Testis (tissue), 3 donors: ENCODE measurements around the gene LTN1. TPM values are rescaled to one million over a fixed set of nuclear protein-coding genes. Genes with fewer than 3 reads are reported as not detected.

Experiments used
- DNase-seq: peaks from one replicate; pipeline ENCODE4 v3.0.0-alpha.2; 2019
- H3K27ac ChIP-seq, 2 donors: fragments of 200-600 bp; sonication (generic); one replicate each; pipeline ENCODE4 v1.5.1; 2019
- H3K27me3 ChIP-seq: fragments of 200-600 bp; sonication (generic); one replicate; pipeline ENCODE4 v1.5.1; 2019
- H3K36me3 ChIP-seq: fragments of 200-600 bp; sonication (generic); one replicate; pipeline ENCODE4 v1.5.1; 2017; ENCODE audit warnings: low read depth; ENCODE audit errors: missing control alignments
- H3K4me1 ChIP-seq: fragments of 200-600 bp; sonication (generic); one replicate; pipeline ENCODE4 v1.5.1; 2019
- H3K4me3 ChIP-seq, 2 donors: fragments of 200-600 bp; sonication (generic); one replicate each; pipeline ENCODE4 v1.5.1; 2017 to 2019
- H3K9me3 ChIP-seq: fragments of 200-600 bp; sonication (generic); one replicate; pipeline ENCODE4 v1.5.1; 2017
- POLR2A ChIP-seq: fragments of 450-650 bp; IDR thresholded peaks from one replicate; pipeline ENCODE4 v1.6.1; 2017; ENCODE audit warnings: antibody characterized with exemption, mild to moderate bottlenecking, moderate library complexity
- WGBS, 2 donors: methylation state at CpG; one replicate each; pipeline ENCODE4 v1.1.5; 2018; 5-methylcytosine and 5-hydroxymethylcytosine counted together
- intact Hi-C: fragments of 100-400 bp; cut with DNase I; formaldehyde crosslinking; loops from one replicate; pipeline ENCODE4 v1.15.1; 2023; ENCODE audit warnings: low total_unique reads
- polyA plus RNA-seq: library from polyadenylated mRNA; stranded (reverse); fragments of 350-450 nt; fragmentation: Illumina TruSeq; extraction: RNeasy Lipid Tissue Mini Kit (QIAGEN cat#74804); gene quantifications from one replicate; pipeline ENCODE4 v1.2.3, GENCODE V29; 2014; ENCODE audit warnings: low read depth, low replicate concordance; ENCODE audit not compliant: insufficient read depth
- total RNA-seq, 2 donors: library from RNA; depleted of rRNA; stranded (reverse); fragments of >200 nt; gene quantifications; one replicate each; pipeline ENCODE4 v1.2.3, GENCODE V29; 2016
- TF ChIP-seq, protein P1 (sequence below), 3 experiments: fragments of 450-650 bp in 2 of 3; fragments of 200-600 bp in 1 of 3; sonication (generic) in 1 of 3; IDR thresholded peaks; one replicate each; pipeline ENCODE4 v1.5.1; 2016 to 2019; ENCODE audit warnings: antibody characterized with exemption in 3 of 3, mild to moderate bottlenecking in 2 of 3, moderate library complexity in 1 of 3

LTN1 gene
- total and polyA plus RNA-seq, 3 donors from 2014 or later, result 22.1 to 47.2 (median 34.1) TPM

DNA sequence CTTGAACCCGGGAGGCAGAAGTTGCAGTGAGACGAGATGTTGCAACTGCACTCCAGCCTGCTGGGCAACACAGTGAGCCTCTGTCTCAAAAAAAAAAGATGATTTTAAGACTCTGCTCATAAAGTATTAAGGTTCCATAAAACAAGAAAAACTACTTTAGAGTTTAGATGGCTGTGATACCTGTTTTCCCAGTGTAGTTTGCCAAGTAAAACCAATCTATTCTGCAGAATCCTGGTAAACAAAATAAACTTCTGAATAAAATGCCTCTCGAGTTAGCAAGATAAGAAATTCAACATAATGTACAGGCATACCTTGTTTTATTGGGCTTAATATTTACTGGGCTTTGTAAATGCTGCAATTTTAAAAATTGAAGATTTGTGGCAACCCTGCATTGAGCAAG, 30.8 kb downstream of the LTN1 start:
- intact Hi-C loops, result no loop called here
- Histone ChIP-seq H3K4me3 (no peak overlapping the region), H3K27me3 (no peaks in the 10 kb centered on the region), H3K27ac (no peak overlapping the region), H3K36me3 (no peaks in the 10 kb centered on the region), H3K9me3 (no peaks in the 10 kb centered on the region), H3K4me1 (no peaks in the 10 kb centered on the region)
- 62 to 88% methylated on average over 3 of the region's 3 CpGs for WGBS, 2 donors
- TF ChIP-seq, protein P1, sequence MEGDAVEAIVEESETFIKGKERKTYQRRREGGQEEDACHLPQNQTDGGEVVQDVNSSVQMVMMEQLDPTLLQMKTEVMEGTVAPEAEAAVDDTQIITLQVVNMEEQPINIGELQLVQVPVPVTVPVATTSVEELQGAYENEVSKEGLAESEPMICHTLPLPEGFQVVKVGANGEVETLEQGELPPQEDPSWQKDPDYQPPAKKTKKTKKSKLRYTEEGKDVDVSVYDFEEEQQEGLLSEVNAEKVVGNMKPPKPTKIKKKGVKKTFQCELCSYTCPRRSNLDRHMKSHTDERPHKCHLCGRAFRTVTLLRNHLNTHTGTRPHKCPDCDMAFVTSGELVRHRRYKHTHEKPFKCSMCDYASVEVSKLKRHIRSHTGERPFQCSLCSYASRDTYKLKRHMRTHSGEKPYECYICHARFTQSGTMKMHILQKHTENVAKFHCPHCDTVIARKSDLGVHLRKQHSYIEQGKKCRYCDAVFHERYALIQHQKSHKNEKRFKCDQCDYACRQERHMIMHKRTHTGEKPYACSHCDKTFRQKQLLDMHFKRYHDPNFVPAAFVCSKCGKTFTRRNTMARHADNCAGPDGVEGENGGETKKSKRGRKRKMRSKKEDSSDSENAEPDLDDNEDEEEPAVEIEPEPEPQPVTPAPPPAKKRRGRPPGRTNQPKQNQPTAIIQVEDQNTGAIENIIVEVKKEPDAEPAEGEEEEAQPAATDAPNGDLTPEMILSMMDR (IDR thresholded peaks at IDR 0.05), result no peak
- no peak for TF ChIP-seq POLR2A
- DNase-seq, result no peak

- intact Hi-C loops, result no loop called here
- Histone ChIP-seq H3K9me3 (no peaks in the 10 kb centered on the region), H3K27ac (no peak overlapping the region), H3K27me3 (no peaks in the 10 kb centered on the region), H3K4me3 (no peak overlapping the region), H3K4me1 (no peaks in the 10 kb centered on the region), H3K36me3 (no peaks in the 10 kb centered on the region)
- WGBS, 2 donors, result 94 to 100% methylated on average over 1 of the region's 1 CpG
- TF ChIP-seq, protein P1 (IDR thresholded peaks at IDR 0.05), result no peak
- no peak for TF ChIP-seq POLR2A
- no peak for DNase-seq
Measured at GRCh38 chr21:28960245-28960644, 32.4 kb downstream of the LTN1 start.

DNA sequence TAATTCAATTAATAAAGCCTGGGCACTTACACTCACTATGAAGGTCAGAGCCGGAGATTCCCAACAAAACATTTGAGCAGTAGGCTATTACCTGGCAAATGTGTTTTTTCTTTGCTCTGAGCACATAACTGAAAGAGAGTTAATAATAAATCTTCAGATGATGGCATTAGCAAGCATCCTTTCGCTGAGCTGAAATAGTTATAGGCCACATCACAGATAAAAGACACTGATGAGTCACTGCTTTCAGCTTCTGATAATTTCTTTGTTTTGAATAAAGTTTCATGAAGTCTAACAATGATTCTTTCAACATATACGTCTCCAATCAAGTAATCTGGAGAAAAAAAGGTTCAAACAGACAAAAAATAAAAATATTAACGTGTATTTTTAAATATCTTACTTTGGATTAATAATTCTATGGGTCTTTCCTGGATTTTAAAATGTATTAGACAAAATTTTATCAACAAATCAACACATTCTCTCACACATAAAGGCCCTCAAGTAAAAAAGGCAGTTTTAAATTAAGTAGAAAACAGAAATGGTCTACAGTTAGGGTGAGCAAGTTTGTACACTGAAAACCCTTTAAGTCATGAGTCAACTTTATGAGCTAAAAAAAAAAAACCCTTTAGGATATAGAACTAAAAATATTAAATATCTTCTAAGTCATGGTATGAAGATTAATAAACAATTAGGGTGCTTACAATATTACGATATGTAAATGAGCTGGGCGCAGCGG, 33.1 kb downstream of the LTN1 start:
- intact Hi-C loops, result no loop called here
- Histone ChIP-seq H3K9me3 (no peaks in the 10 kb centered on the region), H3K36me3 (no peaks in the 10 kb centered on the region), H3K27me3 (no peaks in the 10 kb centered on the region), H3K4me1 (no peaks in the 10 kb centered on the region), H3K4me3 (no peak overlapping the region), H3K27ac (no peak overlapping the region)
- no peak for DNase-seq
- TF ChIP-seq, protein P1 (IDR thresholded peaks at IDR 0.05), result no peak
- no peak for TF ChIP-seq POLR2A
- 82 to 87% methylated on average over 7 of the region's 7 CpGs for WGBS, 2 donors

GRCh38 chr21:28953247-28953646, 39.4 kb downstream of the LTN1 start:
- H3K27ac ChIP-seq, result no peak overlapping the region
- no peaks in the 10 kb centered on the region for H3K27me3 ChIP-seq
- intact Hi-C loops, result no loop called here
- no peaks in the 10 kb centered on the region for H3K36me3 ChIP-seq
- 93 to 98% methylated on average over 2 of the region's 2 CpGs for WGBS, 2 donors
- no peak for DNase-seq
- H3K4me1 ChIP-seq, result no peaks in the 10 kb centered on the region
- TF ChIP-seq, protein P1 (IDR thresholded peaks at IDR 0.05), result no peak
- no peak for TF ChIP-seq POLR2A
- H3K4me3 ChIP-seq, result no peak overlapping the region
- no peaks in the 10 kb centered on the region for H3K9me3 ChIP-seq

DNA sequence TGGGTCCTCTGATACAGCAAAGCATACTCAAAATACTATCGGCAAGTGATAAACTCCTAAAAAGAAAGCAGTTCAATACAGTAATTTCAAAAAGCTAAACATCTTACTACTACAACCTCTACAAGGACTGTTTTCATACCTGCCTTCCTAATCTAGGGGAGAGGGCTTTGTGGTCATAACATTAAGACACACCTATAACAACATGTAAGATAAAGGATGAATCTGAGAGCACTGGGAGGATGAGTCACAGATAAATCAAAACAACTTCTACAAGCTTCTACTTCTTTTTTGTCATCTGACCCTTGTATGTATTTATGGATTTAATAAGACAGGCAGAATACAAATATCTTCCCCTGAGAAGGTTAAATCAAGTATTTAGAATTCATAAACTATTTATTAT, 40.0 kb downstream of the LTN1 start:
- Histone ChIP-seq H3K9me3 (no peaks in the 10 kb centered on the region), H3K36me3 (no peaks in the 10 kb centered on the region), H3K27ac (no peak overlapping the region), H3K4me1 (no peaks in the 10 kb centered on the region), H3K27me3 (no peaks in the 10 kb centered on the region), H3K4me3 (no peak overlapping the region)
- TF ChIP-seq, protein P1 (IDR thresholded peaks at IDR 0.05), result no peak
- TF ChIP-seq POLR2A, result no peak
- intact Hi-C loops, result no loop called here
- 91 to 100% methylated on average over 1 of the region's 1 CpG for WGBS, 2 donors
- no peak for DNase-seq
